Measurements from ENCODE around the gene TRIM14.
"Not testable (repeated sequence)": the region's sequence is repeated elsewhere in the genome, so short reads cannot be mapped to it uniquely, and the experiment has no call there.

The TRIM14 gene

GRCh38 chr9:98127226-98127625, 8.2 kb upstream of the TRIM14 start:
- TF ChIP-seq POLR2AphosphoS5 (IDR thresholded peaks at IDR 0.05; ENCODE audit: borderline replicate concordance, low read depth, low read length) (no peak), EZH2 (IDR thresholded peaks at IDR 0.05) (no peak), FOXP2 (optimal IDR thresholded peaks at IDR 0.05; ENCODE audit: control extremely low read depth, extremely low read length, insufficient read depth) (no peak)
- H3K36me3 ChIP-seq (ENCODE audit: insufficient read depth, low read length): no peaks in the 10 kb centered on the region
- no peaks in the 10 kb centered on the region for H3K9me3 ChIP-seq (ENCODE audit: low read depth, low read length)
- no peak overlapping the region for H3K9ac ChIP-seq (ENCODE audit: insufficient read length)
- no peak overlapping the region for H3K4me3 ChIP-seq
- DNase-seq (ENCODE audit: low read depth, low spot score): no peak
- no peak overlapping the region for H3K27ac ChIP-seq

GRCh38 chr9:98124637-98125426, 5.8 kb upstream of the TRIM14 start:
- no peak for DNase-seq (ENCODE audit: low read depth, low spot score)
- Histone ChIP-seq H3K27ac (no peak overlapping the region), H3K36me3 (ENCODE audit: insufficient read depth, low read length) (no peaks in the 10 kb centered on the region), H3K4me3 (no peak overlapping the region), H3K9me3 (ENCODE audit: low read depth, low read length) (no peaks in the 10 kb centered on the region), H3K9ac (ENCODE audit: insufficient read length) (no peak overlapping the region)
- TF ChIP-seq POLR2AphosphoS5 (IDR thresholded peaks at IDR 0.05; ENCODE audit: borderline replicate concordance, low read depth, low read length) (no peak), EZH2 (IDR thresholded peaks at IDR 0.05) (no peak), FOXP2 (optimal IDR thresholded peaks at IDR 0.05; ENCODE audit: control extremely low read depth, extremely low read length, insufficient read depth) (no peak)

GRCh38 chr9:98124091-98124490, 5.1 kb upstream of the TRIM14 start:
- H3K27ac ChIP-seq; H3K9ac ChIP-seq (ENCODE audit: insufficient read length); H3K36me3 ChIP-seq (ENCODE audit: insufficient read depth, low read length): not testable (repeated sequence)

GRCh38 chr9:98121058-98121457, 2.0 kb upstream of the TRIM14 start:
- Histone ChIP-seq H3K9me3 (ENCODE audit: low read depth, low read length) (no peaks in the 10 kb centered on the region), H3K36me3 (ENCODE audit: insufficient read depth, low read length) (no peaks in the 10 kb centered on the region), H3K4me3 (no peak overlapping the region), H3K9ac (ENCODE audit: insufficient read length) (no peak overlapping the region), H3K27ac (no peak overlapping the region)
- TF ChIP-seq EZH2 (IDR thresholded peaks at IDR 0.05): no peak
- no peak for TF ChIP-seq FOXP2 (optimal IDR thresholded peaks at IDR 0.05; ENCODE audit: control extremely low read depth, extremely low read length, insufficient read depth)
- no peak for TF ChIP-seq POLR2AphosphoS5 (IDR thresholded peaks at IDR 0.05; ENCODE audit: borderline replicate concordance, low read depth, low read length)
- DNase-seq (ENCODE audit: low read depth, low spot score): no peak

More at GRCh38 chr9:98124091-98124490, 5.1 kb upstream of the TRIM14 start:
- H3K9me3 ChIP-seq (ENCODE audit: low read depth, low read length); H3K4me3 ChIP-seq; DNase-seq (ENCODE audit: low read depth, low spot score): not testable (repeated sequence)

GRCh38 chr9:98120476-98120875, 1.5 kb upstream of the TRIM14 start:
- no peak for DNase-seq (ENCODE audit: low read depth, low spot score)
- no peak overlapping the region for H3K4me3 ChIP-seq
- H3K27ac ChIP-seq: no peak overlapping the region
- no peak for TF ChIP-seq FOXP2 (optimal IDR thresholded peaks at IDR 0.05; ENCODE audit: control extremely low read depth, extremely low read length, insufficient read depth)
- no peak for TF ChIP-seq EZH2 (IDR thresholded peaks at IDR 0.05)
- no peak for TF ChIP-seq POLR2AphosphoS5 (IDR thresholded peaks at IDR 0.05; ENCODE audit: borderline replicate concordance, low read depth, low read length)
- no peaks in the 10 kb centered on the region for H3K36me3 ChIP-seq (ENCODE audit: insufficient read depth, low read length)
- H3K9ac ChIP-seq (ENCODE audit: insufficient read length): no peak overlapping the region
- no peaks in the 10 kb centered on the region for H3K9me3 ChIP-seq (ENCODE audit: low read depth, low read length)

GRCh38 chr9:98117984-98118639, 910 bp downstream of the TRIM14 start:
- Histone ChIP-seq H3K36me3 (ENCODE audit: insufficient read depth, low read length) (no peaks in the 10 kb centered on the region), H3K9ac (ENCODE audit: insufficient read length) (no peak overlapping the region), H3K4me3 (no peak overlapping the region), H3K9me3 (ENCODE audit: low read depth, low read length) (no peaks in the 10 kb centered on the region), H3K27ac (no peak overlapping the region)
- no peak for TF ChIP-seq POLR2AphosphoS5 (IDR thresholded peaks at IDR 0.05; ENCODE audit: borderline replicate concordance, low read depth, low read length)
- TF ChIP-seq FOXP2 (optimal IDR thresholded peaks at IDR 0.05; ENCODE audit: control extremely low read depth, extremely low read length, insufficient read depth): no peak
- TF ChIP-seq EZH2 (IDR thresholded peaks at IDR 0.05): no peak
- no peak for DNase-seq (ENCODE audit: low read depth, low spot score)

GRCh38 chr9:98117097-98117496, 1.9 kb downstream of the TRIM14 start:
- H3K4me3 ChIP-seq; H3K27ac ChIP-seq; H3K9ac ChIP-seq (ENCODE audit: insufficient read length); H3K9me3 ChIP-seq (ENCODE audit: low read depth, low read length); DNase-seq (ENCODE audit: low read depth, low spot score); H3K36me3 ChIP-seq (ENCODE audit: insufficient read depth, low read length): not testable (repeated sequence)

GRCh38 chr9:98109052-98109451, 10.0 kb downstream of the TRIM14 start:
- Histone ChIP-seq H3K27ac (no peak overlapping the region), H3K36me3 (ENCODE audit: insufficient read depth, low read length) (no peaks in the 10 kb centered on the region), H3K9me3 (ENCODE audit: low read depth, low read length) (no peaks in the 10 kb centered on the region), H3K9ac (ENCODE audit: insufficient read length) (no peak overlapping the region), H3K4me3 (no peak overlapping the region)
- TF ChIP-seq FOXP2 (optimal IDR thresholded peaks at IDR 0.05; ENCODE audit: control extremely low read depth, extremely low read length, insufficient read depth) (no peak), POLR2AphosphoS5 (IDR thresholded peaks at IDR 0.05; ENCODE audit: borderline replicate concordance, low read depth, low read length) (no peak), EZH2 (IDR thresholded peaks at IDR 0.05) (no peak)
- DNase-seq (ENCODE audit: low read depth, low spot score): no peak

GRCh38 chr9:98108531-98109031, 10.4 kb downstream of the TRIM14 start:
- Histone ChIP-seq H3K9ac (ENCODE audit: insufficient read length) (no peak overlapping the region), H3K9me3 (ENCODE audit: low read depth, low read length) (no peaks in the 10 kb centered on the region), H3K4me3 (no peak overlapping the region), H3K27ac (no peak overlapping the region), H3K36me3 (ENCODE audit: insufficient read depth, low read length) (no peaks in the 10 kb centered on the region)
- no peak for TF ChIP-seq POLR2AphosphoS5 (IDR thresholded peaks at IDR 0.05; ENCODE audit: borderline replicate concordance, low read depth, low read length)
- TF ChIP-seq FOXP2 (optimal IDR thresholded peaks at IDR 0.05; ENCODE audit: control extremely low read depth, extremely low read length, insufficient read depth): no peak
- no peak for TF ChIP-seq EZH2 (IDR thresholded peaks at IDR 0.05)
- DNase-seq (ENCODE audit: low read depth, low spot score): no peak
